Hematopoietic multipotent progenitor cell (in vitro differentiated cells): ENCODE data around the gene CD209. TPM values are rescaled to one million over a fixed set of nuclear protein-coding genes. Genes with fewer than 3 reads are reported as not detected.
A peak's percentile ranks its signal among the peaks of the same experiment; 100 is the strongest.
"Not testable (repeated sequence)": the region's sequence is repeated elsewhere in the genome, so short reads cannot be mapped to it uniquely, and the experiment has no call there.

Experiments
- DNase-seq, 3 donors: peaks; one replicate each; pipeline ENCODE4 v3.0.0-alpha.2; 2011 to 2015; ENCODE audit warnings: low read depth in 2 of 3, low spot score in 2 of 3
- total RNA-seq: library from RNA; depleted of rRNA; stranded (reverse); fragments of >200 nt; gene quantifications from one replicate; pipeline ENCODE4 v1.2.3, GENCODE V29; 2012

Gene CD209
- total RNA-seq, 1 donor, result not detected

GRCh38 chr19:7769171-7769570, 21.8 kb upstream of the CD209 start:
- DNase-seq, result no peak

- DNase-seq, result no peak
These were observed 20.2 kb upstream of the CD209 start for GRCh38 chr19:7767487-7767886.

- DNase-seq, result no peak
These were observed 19.2 kb upstream of the CD209 start for GRCh38 chr19:7766535-7766934.

GRCh38 chr19:7765043-7765442, 17.7 kb upstream of the CD209 start:
- not testable (repeated sequence) for DNase-seq

GRCh38 chr19:7764157-7764556, 16.8 kb upstream of the CD209 start:
- DNase-seq, result not testable (repeated sequence)

- DNase-seq, result no peak
These were observed 16.4 kb upstream of the CD209 start for GRCh38 chr19:7763696-7764095.

- no peak for DNase-seq
These were observed 15.5 kb upstream of the CD209 start, which contains the start of gene CLEC4M for GRCh38 chr19:7762719-7763293. Gene CLEC4M (plus strand): TSS chr19:7763243. CDS start chr19:7763267, 24 bp downstream.

- no peak for DNase-seq
These were observed 11.8 kb upstream of the CD209 start for GRCh38 chr19:7759156-7759555.

- no peak for DNase-seq
These were observed 10.0 kb upstream of the CD209 start for GRCh38 chr19:7757358-7757757.

GRCh38 chr19:7756258-7756657, 8.9 kb upstream of the CD209 start:
- no peak for DNase-seq

- peak in 2 of 3 donors; percentile 36 to 73 for DNase-seq
These were observed 3.9 kb upstream of the CD209 start for GRCh38 chr19:7751157-7751783.

- DNase-seq, result peak in 1 of 3 donors; percentile 37
These were observed 1.4 kb upstream of the CD209 start for GRCh38 chr19:7748756-7749155.

GRCh38 chr19:7748171-7748570, 837 bp upstream of the CD209 start:
- DNase-seq, result no peak

GRCh38 chr19:7746306-7746705, 1.0 kb downstream of the CD209 start:
- not testable (repeated sequence) for DNase-seq

GRCh38 chr19:7744871-7745650, 2.3 kb downstream of the CD209 start:
- no peak for DNase-seq

GRCh38 chr19:7744199-7744786, 3.0 kb downstream of the CD209 start:
- DNase-seq, result no peak

- no peak for DNase-seq
These were observed 3.9 kb downstream of the CD209 start for GRCh38 chr19:7743425-7743841.

GRCh38 chr19:7742991-7743390, 4.3 kb downstream of the CD209 start:
- no peak for DNase-seq

GRCh38 chr19:7742575-7742974, 4.8 kb downstream of the CD209 start:
- no peak for DNase-seq

- DNase-seq, result no peak
These were observed 6.7 kb downstream of the CD209 start for GRCh38 chr19:7740682-7741054.
